Hepatocyte (in vitro differentiated cells): Measurements from ENCODE around the gene PIGU.

Source experiments
- EZH2 ChIP-seq: fragments of 200-600 bp; sonication (generic); IDR thresholded peaks from 2 replicates; pipeline ENCODE4 v1.6.1; 2016; ENCODE audit warnings: antibody characterized with exemption, mild to moderate bottlenecking, borderline replicate concordance
- EZH2phosphoT487 ChIP-seq: fragments of 200-600 bp; sonication (generic); IDR thresholded peaks from one replicate; pipeline ENCODE4 v1.6.1; 2018; ENCODE audit warnings: antibody characterized with exemption, mild to moderate bottlenecking, low read depth, moderate library complexity; ENCODE audit not compliant: unreplicated experiment, severe bottlenecking
- TF ChIP-seq, protein P1 (sequence below): fragments of 200-600 bp; sonication (generic); IDR thresholded peaks from 2 replicates; pipeline ENCODE4 v1.5.1; 2016; ENCODE audit warnings: antibody characterized with exemption, mild to moderate bottlenecking; ENCODE audit not compliant: poor library complexity

DNA sequence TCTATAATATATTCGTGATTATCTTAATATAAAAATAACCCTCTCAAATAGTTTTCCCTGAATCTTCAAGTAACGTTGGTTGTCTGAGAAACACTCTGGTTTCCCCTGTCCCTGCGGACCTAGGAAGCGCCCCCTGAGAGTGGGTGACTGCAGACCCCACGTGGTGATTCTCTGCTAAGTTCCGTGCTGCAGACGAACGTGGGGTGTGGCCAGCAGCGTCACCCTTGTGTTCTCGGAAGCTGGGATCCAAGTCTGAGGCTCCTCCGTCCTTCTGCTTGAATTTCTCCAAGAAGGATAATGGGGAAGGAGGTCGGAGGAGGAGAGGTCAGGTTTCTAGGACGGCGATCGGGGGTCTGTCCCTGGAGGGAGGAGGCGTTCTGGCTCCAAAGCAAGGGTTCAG is 135.0 kb downstream of the PIGU start:
- TF ChIP-seq, protein P1, sequence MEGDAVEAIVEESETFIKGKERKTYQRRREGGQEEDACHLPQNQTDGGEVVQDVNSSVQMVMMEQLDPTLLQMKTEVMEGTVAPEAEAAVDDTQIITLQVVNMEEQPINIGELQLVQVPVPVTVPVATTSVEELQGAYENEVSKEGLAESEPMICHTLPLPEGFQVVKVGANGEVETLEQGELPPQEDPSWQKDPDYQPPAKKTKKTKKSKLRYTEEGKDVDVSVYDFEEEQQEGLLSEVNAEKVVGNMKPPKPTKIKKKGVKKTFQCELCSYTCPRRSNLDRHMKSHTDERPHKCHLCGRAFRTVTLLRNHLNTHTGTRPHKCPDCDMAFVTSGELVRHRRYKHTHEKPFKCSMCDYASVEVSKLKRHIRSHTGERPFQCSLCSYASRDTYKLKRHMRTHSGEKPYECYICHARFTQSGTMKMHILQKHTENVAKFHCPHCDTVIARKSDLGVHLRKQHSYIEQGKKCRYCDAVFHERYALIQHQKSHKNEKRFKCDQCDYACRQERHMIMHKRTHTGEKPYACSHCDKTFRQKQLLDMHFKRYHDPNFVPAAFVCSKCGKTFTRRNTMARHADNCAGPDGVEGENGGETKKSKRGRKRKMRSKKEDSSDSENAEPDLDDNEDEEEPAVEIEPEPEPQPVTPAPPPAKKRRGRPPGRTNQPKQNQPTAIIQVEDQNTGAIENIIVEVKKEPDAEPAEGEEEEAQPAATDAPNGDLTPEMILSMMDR = no peak
- TF ChIP-seq EZH2 = no peak
- no peak for TF ChIP-seq EZH2phosphoT487
